Stimulated activated CD4-positive, alpha-beta T cell treated with anti-CD3 and anti-CD28 coated beads, Interleukin-2, amount 100 ng/mL, for 24 hours (primary cell): Measurements from ENCODE around the gene PGAM5.
"Not testable (repeated sequence)": the region's sequence is repeated elsewhere in the genome, so short reads cannot be mapped to it uniquely, and the experiment has no call there.

Experiments
- DNase-seq, 2 donors: peaks; one replicate each; pipeline ENCODE4 v3.0.0-alpha.2; 2020

PGAM5 gene

DNA sequence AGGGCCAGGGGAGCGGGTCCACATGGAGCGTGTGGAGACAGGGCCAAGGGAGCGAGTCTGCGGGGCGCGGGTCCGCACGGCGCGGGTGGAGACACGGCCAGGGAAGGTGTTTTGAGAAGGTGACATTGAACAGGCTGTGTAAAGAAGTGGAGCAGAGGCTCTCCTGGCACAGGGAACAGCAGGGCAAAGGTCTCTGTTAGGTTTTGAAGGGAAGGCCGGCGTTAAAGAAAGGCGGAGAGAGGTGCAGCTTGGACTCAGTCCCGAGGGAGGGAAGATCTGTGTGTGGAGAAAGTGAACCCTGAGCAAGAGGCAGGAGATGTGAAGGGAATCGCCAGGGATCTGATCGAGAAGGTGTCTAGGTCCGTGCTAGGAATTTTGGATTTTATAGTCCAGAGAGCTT is 21.4 kb upstream of the PGAM5 start:
- DNase-seq, result no peak

DNA sequence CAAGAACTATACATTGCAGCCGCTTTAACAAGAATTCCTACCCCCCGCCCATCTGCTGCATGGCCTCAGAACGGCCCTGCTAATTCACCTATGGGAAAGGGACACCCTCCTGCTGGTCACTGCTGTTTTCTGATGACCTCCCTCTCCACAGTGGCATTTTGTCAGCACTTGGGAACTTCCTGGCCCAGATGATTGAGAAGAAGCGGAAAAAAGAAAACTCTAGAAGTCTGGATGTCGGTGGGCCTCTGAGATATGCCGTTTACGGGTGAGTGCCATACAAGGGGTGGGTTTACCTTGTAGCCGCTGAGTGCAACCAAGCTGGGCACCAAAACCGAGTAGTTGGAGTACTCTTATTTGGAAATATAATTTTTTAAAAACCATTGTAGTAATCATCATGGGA is 20.5 kb upstream of the PGAM5 start:
- DNase-seq, result no peak

DNA sequence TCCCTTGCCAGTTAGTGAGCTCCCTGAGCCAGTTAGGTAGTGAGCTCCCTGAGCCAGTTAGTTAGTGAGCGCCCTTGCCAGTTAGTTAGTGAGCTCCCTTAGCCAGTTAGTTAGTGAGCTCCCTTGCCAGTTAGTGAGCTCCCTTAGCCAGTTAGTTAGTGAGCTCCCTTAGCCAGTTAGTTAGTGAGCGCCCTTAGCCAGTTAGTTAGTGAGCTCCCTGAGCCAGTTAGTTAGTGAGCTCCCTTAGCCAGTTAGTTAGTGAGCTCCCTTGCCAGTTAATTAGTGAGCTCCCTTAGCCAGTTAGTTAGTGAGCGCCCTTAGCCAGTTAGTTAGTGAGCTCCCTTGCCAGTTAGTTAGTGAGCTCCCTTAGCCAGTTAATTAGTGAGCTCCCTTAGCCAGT is 18.6 kb upstream of the PGAM5 start:
- DNase-seq, result not testable (repeated sequence)

DNA sequence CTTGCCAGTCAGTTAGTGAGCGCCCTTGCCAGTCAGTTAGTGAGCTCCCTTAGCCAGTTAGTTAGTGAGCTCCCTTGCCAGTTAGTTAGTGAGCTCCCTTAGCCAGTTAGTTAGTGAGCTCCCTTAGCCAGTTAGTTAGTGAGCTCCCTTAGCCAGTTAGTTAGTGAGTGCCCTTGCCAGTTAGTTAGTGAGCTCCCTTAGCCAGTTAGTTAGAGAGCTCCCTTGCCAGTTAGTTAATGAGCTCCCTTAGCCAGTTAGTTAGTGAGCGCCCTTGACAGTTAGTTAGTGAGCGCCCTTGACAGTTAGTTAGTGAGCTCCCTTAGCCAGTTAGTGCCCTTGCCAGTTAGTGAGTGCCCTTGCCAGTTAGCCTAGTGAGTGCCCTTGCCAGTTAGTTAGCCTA is 15.8 kb upstream of the PGAM5 start:
- DNase-seq, result not testable (repeated sequence)

DNA sequence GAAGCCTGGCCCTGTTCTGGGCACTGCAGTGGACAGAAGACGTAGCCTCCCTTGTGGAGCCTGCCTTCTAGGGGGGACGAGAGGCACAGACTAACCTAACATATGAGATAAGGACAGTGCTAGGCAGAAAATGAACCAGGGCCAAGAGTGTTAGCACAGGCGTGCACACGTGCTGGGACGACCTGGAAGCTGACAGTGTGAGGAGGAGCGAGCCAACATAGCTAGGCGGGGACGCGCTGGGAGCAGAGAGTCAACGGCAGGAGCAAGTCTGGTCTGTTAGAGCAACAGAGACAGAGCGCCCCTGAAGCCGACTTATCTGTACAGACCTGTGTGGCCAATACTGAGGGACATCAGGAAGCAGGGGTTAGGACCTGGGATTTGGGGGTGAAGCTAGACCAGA is 15.2 kb upstream of the PGAM5 start:
- no peak for DNase-seq

DNA sequence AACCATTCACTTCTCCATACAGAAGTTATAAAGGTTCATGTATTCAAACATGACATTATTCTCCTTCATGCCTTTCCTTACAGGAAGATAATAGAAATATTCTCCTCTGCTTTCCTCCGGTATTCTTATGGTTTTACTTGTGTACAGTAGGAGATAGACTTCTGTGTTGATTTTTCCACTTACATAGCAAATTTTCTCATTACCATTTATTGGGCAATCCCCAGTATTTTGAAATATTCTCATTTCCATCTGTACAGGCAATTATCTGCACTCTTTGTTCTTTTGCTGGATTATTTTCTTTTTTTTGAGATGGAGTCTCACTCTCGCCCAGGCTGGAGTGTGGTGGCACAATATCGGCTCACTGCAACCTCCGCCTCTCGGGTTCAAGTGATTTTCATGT is 12.3 kb upstream of the PGAM5 start:
- no peak for DNase-seq

DNA sequence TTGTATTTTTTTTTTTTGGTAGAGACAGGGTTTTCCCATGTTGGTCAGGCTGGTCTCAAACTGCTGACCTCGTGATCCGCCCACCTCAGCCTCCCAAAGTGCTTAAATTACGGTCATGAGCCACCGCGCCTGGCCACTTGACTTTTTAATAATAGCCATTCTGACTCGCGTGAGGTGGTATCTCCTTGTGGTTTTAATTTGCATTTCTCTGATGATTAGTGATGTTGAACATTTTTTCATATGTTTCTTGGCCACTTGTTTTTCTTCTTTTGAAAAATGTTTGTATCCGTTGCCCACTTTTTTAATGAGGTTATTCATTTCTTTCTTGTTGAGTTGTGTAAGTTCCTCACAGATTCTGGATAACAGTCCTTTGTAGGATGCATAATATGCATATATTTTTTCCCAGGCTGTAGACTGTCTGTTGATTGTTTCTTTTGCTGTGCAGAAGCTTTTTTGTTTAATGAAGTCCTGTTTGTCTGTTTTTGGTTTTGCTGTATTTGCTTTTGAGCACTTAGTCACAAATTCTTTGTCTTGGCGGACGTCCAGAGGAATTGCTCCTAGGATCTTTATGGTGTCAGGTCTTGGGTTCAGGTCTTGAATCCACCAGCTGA is 10.3 kb upstream of the PGAM5 start:
- no peak for DNase-seq

DNA sequence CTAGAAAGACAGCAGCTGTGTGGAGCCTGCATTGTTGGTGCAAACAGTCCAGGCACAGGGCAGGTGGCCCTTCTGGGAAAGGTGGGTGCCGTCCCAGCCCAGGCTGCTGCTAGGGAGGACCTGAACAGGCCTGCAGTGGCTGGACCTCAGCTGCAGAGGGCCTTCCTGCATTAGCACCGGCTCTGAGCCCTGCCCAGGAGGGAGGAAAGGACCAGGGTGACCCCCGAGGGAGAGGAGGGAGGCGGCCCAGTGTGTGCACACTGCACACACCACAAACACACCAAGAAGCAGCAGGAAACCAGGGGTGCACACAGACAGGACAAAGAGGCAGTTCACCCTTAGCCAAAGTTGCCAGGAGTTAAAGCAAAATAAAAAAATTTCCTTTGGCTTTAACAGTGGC is 8.0 kb upstream of the PGAM5 start:
- no peak for DNase-seq

DNA sequence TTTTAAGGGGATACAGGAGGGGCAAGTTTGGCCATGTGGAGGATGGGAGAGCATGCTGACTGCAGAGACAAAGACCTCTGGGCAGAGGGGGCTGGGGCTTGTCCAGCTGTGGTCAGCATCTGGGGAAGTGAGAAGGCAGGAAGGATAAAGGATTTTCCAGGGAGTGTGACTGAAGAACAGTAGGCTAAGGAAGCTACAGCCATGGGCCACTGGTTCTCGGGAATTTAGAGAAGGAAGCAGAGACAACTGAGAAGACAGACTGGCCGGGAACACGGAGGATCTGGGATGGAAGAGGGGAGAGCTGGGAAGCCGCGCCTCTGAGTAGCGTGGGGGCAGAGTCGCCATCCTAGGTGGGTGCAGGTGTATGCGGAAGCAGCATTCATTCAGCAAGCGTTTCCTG is 7.0 kb upstream of the PGAM5 start:
- no peak for DNase-seq

DNA sequence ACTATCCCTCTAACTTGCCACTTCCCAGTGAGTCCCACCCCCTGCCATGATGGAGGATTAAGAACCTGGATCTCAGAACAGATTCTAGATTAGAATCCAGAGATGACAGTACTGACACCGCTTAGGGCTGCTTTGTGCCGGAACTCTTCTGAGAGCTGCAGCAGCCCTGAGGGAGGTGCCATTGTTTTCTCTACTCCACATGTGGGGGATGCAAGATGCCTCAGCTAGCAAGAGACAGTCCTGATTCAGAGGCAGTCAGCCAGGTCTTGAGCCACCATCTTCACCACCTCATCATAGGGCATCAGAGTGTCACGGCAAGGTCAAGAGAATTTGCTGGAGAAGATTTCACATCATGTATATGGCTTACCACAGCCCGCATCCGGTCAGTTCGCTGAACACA is 3.4 kb upstream of the PGAM5 start:
- no peak for DNase-seq

DNA sequence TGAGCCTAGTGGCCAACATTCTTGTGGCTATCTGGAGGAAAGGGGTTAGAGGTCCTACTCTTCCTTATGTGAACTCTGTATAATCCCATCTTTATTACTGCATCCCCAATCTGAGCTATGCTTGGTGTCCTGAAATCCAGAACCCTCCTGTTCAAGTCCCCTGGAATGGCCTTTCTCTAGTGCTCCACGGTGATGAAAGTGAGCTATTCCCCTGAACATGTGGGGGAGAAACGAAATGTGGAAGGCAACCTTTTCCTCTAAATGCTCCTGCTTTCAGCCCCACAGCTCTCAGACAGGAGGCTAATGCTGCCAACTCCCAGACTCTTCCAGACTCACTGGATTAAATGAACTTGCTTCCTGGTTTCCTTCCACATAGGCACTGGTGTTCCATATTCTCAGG is 2.5 kb upstream of the PGAM5 start:
- DNase-seq, result no peak

DNA sequence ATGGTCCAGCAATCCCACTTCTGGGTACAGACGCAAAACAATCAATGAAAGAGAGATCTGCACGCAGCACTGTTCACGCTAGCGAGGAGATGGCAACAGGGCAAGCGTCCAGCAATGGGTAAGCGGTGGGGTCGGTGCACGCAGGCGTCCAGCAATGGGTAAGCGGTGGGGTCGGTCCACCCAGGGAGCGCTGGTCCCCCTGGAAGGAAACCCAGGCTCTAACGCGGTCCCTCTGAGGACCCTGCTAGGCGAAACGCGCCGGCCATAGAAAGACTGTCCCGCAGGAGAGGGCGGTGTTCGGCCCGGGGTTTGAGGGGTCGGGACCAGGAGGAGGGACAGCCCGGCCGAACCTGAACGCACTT is 618 bp upstream of the PGAM5 start:
- no peak for DNase-seq

DNA sequence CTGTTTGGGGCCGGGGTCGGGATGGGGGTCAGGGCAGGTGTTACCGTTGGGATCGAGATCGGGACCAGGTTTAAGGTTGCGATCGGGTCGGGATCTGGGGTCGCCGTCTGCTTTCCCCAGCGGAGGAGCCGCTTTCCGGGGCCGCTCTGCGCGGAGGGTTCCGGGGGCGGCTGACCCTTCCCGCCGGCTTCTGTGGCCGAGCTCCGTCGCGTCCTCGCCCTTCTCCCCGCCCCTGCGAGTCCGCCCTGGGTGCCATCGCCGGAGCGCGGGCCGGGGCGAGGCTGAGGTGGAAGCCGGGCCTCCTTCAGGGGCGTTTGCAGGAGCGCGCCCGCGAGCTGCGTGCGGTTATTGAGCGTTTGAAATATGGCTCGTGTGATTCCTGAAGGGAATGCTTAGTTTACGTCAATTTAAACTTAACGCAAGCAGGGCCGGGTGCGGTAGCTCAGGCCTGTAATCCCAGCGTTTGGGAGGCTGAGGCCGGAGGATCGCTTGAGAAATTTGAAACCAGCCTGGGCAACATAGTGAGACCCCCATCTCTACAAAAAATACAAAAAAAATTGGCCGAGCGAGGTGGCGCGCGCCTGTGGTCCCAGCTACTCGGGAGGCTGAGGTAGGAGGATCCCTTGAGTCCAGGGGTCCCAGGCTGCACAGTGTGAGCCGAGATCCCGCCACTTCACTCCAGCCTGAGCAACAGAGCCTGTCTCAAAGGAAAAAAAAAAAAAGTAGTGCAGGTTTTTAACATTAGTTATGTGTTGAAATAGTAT is 620 bp downstream of the PGAM5 start:
- DNase-seq, result peak; percentile 36 to 44

DNA sequence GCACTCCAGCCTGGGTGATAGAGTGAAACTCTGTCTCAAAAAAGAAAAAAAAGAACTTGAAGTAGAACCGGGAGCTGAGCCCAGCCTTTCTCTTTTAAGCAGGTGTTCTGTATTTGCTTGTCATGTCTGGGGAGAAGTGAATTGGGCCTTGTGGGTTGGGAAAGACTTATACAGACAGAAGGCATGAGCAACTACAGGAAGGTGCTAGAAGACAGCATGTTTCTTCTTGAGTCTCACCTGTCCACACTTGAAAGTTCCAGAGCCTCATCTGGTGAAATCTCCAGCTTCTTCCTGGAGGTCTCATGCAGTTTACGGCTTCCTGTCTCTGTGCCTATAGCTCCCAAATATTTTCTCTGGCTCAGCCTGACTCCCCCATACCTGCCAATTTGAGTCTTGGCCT is 2.5 kb downstream of the PGAM5 start:
- no peak for DNase-seq

DNA sequence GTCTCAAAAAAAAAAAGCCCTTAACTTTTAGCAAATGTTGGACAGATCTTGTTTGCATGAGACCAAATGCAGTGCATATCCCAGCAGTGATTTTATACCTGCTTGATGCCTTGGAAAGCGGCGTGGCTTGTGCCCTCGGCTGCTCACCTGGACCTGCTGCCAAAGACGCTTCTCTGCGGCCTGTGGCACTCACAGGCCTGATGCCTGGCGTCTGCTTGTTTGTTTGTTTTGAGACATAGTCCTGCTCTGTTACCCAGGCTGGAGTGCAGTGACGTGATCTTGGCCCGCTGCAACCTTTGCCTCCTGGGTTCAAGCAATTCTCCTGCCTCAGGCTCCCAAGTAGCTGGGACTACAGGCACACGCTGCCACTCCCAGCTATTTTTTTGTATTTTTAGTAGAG is 5.2 kb downstream of the PGAM5 start:
- DNase-seq, result no peak

DNA sequence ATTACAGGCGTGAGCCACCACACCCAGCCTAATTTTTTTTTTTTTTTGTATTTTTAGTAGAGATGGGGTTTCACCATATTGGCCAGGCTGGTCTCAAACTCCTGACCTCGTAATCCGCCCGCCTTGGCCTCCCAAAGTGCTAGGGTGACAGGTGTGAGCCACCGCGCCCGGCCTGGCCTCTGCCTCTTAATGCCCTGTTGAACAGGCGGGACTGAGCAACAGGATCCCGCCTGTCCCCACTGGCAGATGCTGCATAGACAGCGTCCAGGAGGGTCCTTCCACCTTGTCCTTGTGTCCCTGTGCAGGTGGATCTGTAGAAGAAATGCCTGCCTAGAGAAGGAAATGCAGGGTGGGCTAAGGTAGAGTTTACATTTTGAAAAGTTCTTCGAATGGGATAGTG is 5.7 kb downstream of the PGAM5 start:
- DNase-seq, result no peak

DNA sequence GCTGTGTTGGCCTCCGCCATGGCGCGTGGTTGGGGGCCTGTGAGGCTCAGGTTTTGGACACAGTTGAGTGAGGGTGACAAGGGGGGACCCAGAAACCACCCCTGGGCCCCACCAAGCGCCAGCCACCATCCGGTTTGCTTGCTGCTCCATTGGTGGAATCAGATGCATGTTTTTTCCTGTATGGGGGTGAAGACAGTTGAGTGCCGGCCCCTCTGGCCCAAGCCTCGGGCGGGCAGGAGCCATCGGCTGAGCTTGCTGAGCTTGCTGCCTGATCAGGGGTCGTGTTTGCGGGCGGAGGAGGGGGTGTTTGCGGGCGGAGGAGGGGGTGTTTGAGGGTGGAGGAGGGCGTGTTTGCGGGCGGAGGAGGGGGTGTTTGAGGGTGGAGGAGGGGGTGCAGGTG is 6.4 kb downstream of the PGAM5 start:
- no peak for DNase-seq

DNA sequence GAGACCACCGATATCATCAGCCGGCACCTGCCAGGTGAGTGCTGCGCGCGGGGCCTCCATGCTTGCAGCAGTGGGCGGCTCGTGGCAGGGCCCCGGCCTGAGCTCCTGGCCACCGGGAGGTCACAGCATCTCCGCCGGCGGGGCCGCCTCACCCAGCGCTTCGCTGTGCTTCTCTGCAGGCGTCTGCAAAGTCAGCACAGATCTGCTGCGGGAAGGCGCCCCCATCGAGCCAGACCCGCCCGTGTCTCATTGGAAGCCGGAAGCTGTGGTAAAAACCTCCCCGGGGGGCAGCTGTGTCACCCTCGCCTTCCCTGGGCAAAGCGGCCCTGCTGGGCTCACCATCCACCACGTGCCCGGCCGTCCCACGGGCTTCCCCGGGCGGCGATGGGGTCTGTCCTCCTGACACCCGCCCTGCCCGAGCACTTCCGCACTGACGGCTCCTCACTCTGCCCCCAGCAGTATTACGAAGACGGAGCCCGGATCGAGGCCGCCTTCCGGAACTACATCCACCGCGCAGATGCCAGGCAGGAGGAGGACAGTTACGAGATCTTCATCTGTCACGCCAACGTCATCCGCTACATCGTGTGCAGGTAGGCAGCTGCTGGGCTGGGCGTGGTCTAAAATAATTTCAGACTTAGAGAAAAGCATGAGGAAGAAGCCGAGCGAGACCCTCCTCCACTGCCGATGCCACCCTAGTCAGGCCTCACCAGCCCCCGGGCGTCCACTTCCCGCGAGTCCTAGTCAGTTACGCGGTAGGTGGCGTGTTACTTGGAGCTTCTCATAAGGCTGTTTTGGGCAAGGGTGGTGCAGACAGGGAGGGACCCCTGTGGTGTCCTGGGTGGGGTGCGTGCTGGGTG is 7.1 kb downstream of the PGAM5 start:
- DNase-seq, result no peak

DNA sequence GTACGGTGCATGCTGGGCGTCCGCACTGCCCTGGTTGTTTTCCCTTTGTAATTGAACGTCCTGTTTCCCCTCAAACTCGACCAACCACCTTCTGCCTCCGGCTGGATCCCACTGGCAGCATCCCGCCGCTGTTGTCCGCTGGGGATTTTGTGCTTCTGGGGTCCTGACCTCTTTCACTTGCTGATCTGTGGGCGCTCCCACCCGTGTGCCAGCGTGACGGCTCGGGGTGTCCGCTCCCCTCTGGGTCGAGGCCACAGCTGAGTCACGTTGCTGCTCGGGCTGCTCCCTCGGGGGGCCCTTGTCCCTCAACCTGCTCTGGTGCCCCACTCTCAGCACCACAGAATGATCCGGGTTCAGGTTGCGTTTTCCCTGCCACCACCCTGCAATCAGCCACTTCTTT is 8.0 kb downstream of the PGAM5 start:
- DNase-seq, result no peak

DNA sequence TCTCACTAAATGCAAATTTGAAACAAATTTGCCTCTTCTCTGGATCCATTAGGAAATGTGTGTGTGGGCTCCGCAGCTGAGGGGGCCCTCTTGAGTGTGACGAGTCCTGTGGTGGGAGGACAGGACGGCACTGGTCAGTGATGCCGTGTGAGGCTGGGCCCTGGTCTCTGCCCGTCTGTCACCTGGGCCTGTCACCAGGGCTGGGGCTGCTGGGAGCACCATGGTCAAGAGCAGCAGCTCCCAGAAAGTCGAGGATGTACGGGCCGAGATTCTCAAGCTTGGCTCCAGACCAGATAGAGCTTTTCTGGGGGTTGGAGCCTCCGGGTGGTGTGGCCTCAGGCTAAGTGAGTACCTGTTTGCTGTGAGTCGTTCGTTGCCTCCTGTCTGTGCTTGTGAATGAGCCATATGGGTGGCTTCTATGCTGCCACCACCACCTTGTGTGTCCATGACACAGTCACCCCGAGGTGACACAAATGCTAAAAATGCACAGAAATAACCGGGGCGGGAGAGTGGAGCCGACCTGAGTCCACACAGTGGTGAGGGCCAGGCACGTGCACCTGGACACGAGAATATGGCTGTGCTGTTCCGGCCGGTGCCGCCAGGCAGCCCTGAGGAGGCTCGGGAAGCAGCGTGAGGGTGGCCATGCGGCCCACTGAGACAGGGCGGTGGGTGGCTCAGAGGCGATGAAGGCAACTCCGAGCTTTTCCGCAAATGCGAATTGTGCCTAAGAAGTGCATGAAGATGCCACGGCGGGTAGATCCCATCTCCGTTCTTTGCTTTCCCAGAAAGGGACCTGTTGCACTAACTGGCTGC is 8.7 kb downstream of the PGAM5 start:
- no peak for DNase-seq

DNA sequence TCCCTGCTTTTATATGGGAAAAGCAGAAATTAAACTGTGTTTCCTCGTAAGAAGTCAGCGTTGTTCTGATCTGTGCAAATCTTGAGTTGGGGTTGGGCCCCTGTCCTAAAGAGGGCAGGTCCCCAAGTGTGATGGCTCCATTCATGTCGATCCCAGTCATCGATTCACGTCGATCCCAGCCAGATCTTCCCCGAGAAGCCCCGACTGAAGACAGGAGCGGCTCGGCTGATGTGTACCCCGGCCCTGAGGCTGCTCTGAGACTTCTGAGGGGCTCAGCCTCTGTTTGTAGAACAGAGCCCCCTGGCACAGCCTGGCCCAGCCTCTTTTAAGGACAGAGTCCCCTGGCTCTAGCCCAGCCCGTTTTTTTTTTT is 9.3 kb downstream of the PGAM5 start:
- no peak for DNase-seq

DNA sequence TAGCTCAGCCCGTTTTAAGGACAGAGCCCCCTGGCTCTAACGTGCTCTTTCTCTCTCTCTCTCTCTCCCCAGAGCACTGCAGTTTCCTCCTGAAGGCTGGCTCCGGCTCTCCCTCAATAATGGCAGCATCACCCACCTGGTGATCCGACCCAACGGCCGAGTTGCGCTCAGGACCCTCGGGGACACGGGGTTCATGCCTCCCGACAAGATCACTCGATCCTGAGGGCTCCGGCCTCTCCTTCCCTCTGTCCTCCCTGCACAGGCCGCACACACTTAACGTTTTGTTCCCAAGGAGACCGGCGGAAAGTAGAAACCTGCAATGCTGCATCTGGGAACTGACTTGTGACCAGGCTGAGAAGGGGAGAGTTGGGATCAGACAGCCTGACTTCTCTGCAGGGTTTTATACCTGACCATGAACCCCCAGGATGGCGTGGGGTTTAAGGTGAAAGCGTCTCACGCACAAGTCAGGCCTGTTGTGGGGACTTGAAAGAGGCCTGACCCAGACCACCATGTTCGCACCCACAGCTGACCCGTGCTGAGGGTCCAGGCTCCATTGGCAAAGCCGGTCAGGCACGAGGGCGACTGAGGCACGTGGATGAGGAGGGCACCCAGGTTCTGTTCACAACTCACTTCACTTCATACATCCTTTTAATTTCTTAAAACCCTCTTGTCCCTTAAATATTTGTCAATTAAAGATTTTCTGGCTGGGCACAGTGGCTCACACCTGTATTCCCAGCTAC is 10.1 kb downstream of the PGAM5 start:
- DNase-seq, result no peak
